AG04450 (cell line): ENCODE results near the gene PPM1M. TPM values are rescaled to one million over a fixed set of nuclear protein-coding genes. Genes with fewer than 3 reads are reported as not detected.

Experiments used
- CTCF ChIA-PET: fragments of 300-600, 350-600 bp; formaldehyde crosslinking; extraction: SDS; loops from one replicate; lab custom pipeline; 2022; ENCODE audit warnings: antibody characterized with exemption, inconsistent platforms; lab: Charles Lee
- POLR2A ChIA-PET: fragments of 350-600 bp; formaldehyde crosslinking; extraction: SDS; loops from one replicate; lab custom pipeline; 2021; ENCODE audit warnings: antibody characterized with exemption, inconsistent platforms; lab: Yijun Ruan, JAX
- DNase-seq: peaks from one replicate; pipeline ENCODE4 v3.0.0-alpha.2; 2011; ENCODE audit warnings: low read depth, low spot score
- H3K27ac ChIP-seq: one replicate; pipeline ENCODE4 v1.5.1; 2012; ENCODE audit warnings: low read depth, low read length, control low read depth
- H3K27me3 ChIP-seq: one replicate; pipeline ENCODE4 v1.6.0; 2012; ENCODE audit warnings: low read length; ENCODE audit not compliant: control insufficient read depth, insufficient read depth
- H3K4me3 ChIP-seq: 2 replicates; pipeline ENCODE4 v1.5.1; 2011; ENCODE audit warnings: mild to moderate bottlenecking, low read depth, low read length, control low read depth
- H3K9me3 ChIP-seq: 2 replicates; pipeline ENCODE4 v1.5.1; 2012; ENCODE audit warnings: low read length; ENCODE audit not compliant: control insufficient read depth, insufficient read depth
- CTCF ChIP-seq: IDR thresholded peaks from 2 replicates; pipeline ENCODE4 v1.5.1; 2011; ENCODE audit warnings: low read depth, low read length, control low read depth, inconsistent platforms
- polyA plus RNA-seq: library from polyadenylated mRNA; depleted of rRNA; stranded (reverse); fragments of >200 nt; gene quantifications from 2 replicates; pipeline ENCODE4 v1.2.3, GENCODE V29; 2011

PPM1M gene
- polyA plus RNA-seq, 1 experiment: 29.2 TPM

- ChIA-PET CTCF (interaction anchor here (0.5 kb wide), 1 partner anchor 83 kb away, joined by 5 read pairs; no protein-coding TSS in a partner anchor), POLR2A (interaction anchor here (1.0 to 1.8 kb wide), 4 partner anchors 10 to 30 kb away, joined by 3 to 6 read pairs (median 4); partner anchors contain the start of genes TWF2 and WDR82)
- Histone ChIP-seq H3K27me3 (no peaks in the 10 kb centered on the region), H3K27ac (no peak overlapping the region), H3K9me3 (peaks cover 2% of the 10 kb centered on the region; the same call in 1 of the 2 replicates), H3K4me3 (no peak overlapping the region)
- no peak for DNase-seq
- no peak for TF ChIP-seq CTCF
Measured at GRCh38 chr3:52248816-52249547, 3.4 kb downstream of the PPM1M start.

- Histone ChIP-seq H3K4me3 (no peak overlapping the region), H3K27ac (no peak overlapping the region), H3K9me3 (no peaks in the 10 kb centered on the region), H3K27me3 (no peaks in the 10 kb centered on the region)
- CTCF ChIA-PET: interaction anchor here (1.1 kb wide), 1 partner anchor 29 kb away, joined by 3 read pairs; no protein-coding TSS in a partner anchor
- TF ChIP-seq CTCF: no peak
- DNase-seq: no peak
- POLR2A ChIA-PET: interaction anchor here (1.2 to 1.8 kb wide), 2 partner anchors 11 to 12 kb away, joined by 3 to 6 read pairs; partner anchors contain the start of gene TWF2
Measured at GRCh38 chr3:52249683-52250082, 4.1 kb downstream of the PPM1M start.

- ChIA-PET CTCF (interaction anchor here (1.1 kb wide), 1 partner anchor 30 kb away, joined by 3 read pairs; no protein-coding TSS in a partner anchor), POLR2A (interaction anchor here (0.9 to 1.8 kb wide), 2 partner anchors 11 to 13 kb away, joined by 3 to 6 read pairs; partner anchors contain the start of gene TWF2)
- Histone ChIP-seq H3K27ac (no peak overlapping the region), H3K27me3 (no peaks in the 10 kb centered on the region), H3K9me3 (no peaks in the 10 kb centered on the region), H3K4me3 (no peak overlapping the region)
- no peak for DNase-seq
- TF ChIP-seq CTCF: no peak
Measured at GRCh38 chr3:52250122-52250521, 4.6 kb downstream of the PPM1M start.

GRCh38 chr3:52253314-52254304 lies 8.1 kb downstream of the PPM1M start:
- CTCF ChIA-PET: interaction anchor here (1.4 kb wide), 1 partner anchor 85 kb away, joined by 3 read pairs; no protein-coding TSS in a partner anchor
- H3K27me3 ChIP-seq: no peaks in the 10 kb centered on the region
- no peak for DNase-seq
- peak overlapping the region; percentile 21 for H3K27ac ChIP-seq
- H3K9me3 ChIP-seq: no peaks in the 10 kb centered on the region
- H3K4me3 ChIP-seq: no peak overlapping the region
- POLR2A ChIA-PET: no interaction called here
- no peak for TF ChIP-seq CTCF
